AG10803 (cell line): ENCODE measurements around the gene GEMIN7.

ENCODE experiments used
- DNase-seq: peaks from one replicate; pipeline ENCODE4 v3.0.0; 2010; ENCODE audit warnings: low read depth
- H3K4me3 ChIP-seq: 2 replicates; pipeline ENCODE4 v1.5.1; 2011; ENCODE audit warnings: mild to moderate bottlenecking, low read length, control low read depth
- TF ChIP-seq, protein P1 (sequence below): conservative IDR thresholded peaks from 2 replicates; pipeline ENCODE4 v1.5.1; 2011; ENCODE audit warnings: mild to moderate bottlenecking, low read length, control low read depth, inconsistent platforms

Gene GEMIN7

DNA sequence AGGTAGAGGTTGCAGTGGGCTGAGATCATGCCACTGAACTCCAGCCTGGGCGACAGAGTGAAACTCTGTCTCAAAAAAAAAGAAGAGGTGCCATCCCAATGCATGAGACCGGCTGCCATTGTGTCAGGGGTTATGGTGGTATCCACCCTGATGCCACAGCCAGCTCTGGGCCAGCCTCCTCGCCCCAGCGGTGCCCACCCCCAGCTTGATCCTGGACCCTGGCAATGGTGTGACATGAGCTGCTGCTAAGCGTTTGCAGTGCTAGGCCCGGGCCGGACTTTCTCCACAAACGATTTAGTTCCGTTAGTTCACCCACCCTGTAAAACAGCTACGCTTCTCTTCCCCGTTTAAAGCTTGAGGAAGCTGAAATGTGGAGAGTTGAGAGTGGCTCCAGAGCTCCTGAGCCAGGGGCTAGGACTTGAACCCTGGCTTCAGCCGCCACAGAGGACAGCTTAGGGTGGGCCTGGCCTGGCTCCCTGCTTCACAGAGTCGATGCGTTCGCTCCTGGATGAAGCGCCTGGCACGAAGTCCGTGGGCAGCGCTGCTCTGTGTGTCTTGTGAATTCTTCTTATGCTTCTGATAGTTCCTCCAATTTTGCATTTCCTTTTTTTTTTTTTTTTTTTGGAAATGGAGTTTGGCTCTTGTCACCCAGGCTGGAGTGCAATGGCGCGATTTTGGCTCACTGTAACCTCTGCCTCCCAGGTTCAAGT lies 56.3 kb downstream of the GEMIN7 start:
- DNase-seq, result no peak
- TF ChIP-seq, protein P1, sequence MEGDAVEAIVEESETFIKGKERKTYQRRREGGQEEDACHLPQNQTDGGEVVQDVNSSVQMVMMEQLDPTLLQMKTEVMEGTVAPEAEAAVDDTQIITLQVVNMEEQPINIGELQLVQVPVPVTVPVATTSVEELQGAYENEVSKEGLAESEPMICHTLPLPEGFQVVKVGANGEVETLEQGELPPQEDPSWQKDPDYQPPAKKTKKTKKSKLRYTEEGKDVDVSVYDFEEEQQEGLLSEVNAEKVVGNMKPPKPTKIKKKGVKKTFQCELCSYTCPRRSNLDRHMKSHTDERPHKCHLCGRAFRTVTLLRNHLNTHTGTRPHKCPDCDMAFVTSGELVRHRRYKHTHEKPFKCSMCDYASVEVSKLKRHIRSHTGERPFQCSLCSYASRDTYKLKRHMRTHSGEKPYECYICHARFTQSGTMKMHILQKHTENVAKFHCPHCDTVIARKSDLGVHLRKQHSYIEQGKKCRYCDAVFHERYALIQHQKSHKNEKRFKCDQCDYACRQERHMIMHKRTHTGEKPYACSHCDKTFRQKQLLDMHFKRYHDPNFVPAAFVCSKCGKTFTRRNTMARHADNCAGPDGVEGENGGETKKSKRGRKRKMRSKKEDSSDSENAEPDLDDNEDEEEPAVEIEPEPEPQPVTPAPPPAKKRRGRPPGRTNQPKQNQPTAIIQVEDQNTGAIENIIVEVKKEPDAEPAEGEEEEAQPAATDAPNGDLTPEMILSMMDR, result no peak
- no peak overlapping the region for H3K4me3 ChIP-seq

- no peak overlapping the region for H3K4me3 ChIP-seq
- DNase-seq, result no peak
Observed at GRCh38 chr19:45136507-45137178, 57.6 kb downstream of the GEMIN7 start.

DNA sequence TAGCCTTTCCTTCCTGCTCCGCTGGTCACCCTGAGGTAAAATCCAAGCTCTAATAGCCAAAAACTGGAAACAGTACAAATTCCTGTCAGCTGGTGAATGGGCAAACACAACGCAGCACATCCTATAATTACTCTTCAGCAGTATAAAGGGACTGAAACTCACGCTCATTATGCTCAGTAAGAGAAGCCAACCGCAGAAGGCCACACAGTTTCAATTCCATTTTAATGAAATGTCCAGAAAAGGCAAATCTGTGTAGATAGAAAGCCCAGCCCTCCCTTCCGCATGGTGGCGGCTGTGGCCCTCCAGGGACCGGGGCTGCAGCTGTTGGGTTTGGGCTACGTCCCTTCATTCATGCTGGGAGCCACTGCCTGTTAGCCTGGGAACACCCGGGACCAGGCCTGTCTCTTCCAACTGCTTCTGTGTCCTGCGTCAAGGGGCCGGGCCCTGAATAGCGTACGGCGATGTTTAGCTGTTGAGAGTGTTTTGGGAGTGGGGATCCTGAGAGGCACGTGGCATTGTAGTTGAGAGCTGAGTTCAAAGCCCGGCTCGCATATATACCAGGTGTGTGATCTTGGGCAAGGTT lies 58.2 kb downstream of the GEMIN7 start:
- no peak for DNase-seq

More at GRCh38 chr19:45136507-45137178, 57.6 kb downstream of the GEMIN7 start:
- TF ChIP-seq, protein P1, result no peak

GRCh38 chr19:45138303-45138751 lies 59.3 kb downstream of the GEMIN7 start:
- no peak overlapping the region for H3K4me3 ChIP-seq
- TF ChIP-seq, protein P1, result no peak
- DNase-seq, result no peak

More for the DNA sequence above, 58.2 kb downstream of the GEMIN7 start:
- TF ChIP-seq, protein P1, result no peak
- H3K4me3 ChIP-seq, result no peak overlapping the region

- TF ChIP-seq, protein P1, result no peak
- H3K4me3 ChIP-seq, result no peak overlapping the region
- DNase-seq, result no peak
Observed at GRCh38 chr19:45139286-45140143, 60.5 kb downstream of the GEMIN7 start.

GRCh38 chr19:45140144-45140503 lies 61.1 kb downstream of the GEMIN7 start:
- TF ChIP-seq, protein P1, result no peak
- no peak overlapping the region for H3K4me3 ChIP-seq
- DNase-seq, result no peak
